Colonic mucosa (tissue), 4 donors: Measurements from ENCODE around the gene SBK1. TPM values are rescaled to one million over a fixed set of nuclear protein-coding genes. Genes with fewer than 3 reads are reported as not detected.
A peak's percentile ranks its signal among the peaks of the same experiment; 100 is the strongest.
"Not testable (repeated sequence)": the region's sequence is repeated elsewhere in the genome, so short reads cannot be mapped to it uniquely, and the experiment has no call there.

Source experiments
- DNase-seq: peaks from one replicate; pipeline ENCODE4 v3.0.0-alpha.2; 2020
- H3K27ac ChIP-seq: fragments of 200-600 bp; one replicate; pipeline ENCODE4 v1.8.0; 2021
- H3K27me3 ChIP-seq: fragments of 200-600 bp; one replicate; pipeline ENCODE4 v1.8.0; 2021
- H3K36me3 ChIP-seq: fragments of 200-600 bp; one replicate; pipeline ENCODE4 v1.8.0; 2021
- H3K4me1 ChIP-seq: fragments of 200-600 bp; one replicate; pipeline ENCODE4 v1.8.0; 2021; ENCODE audit warnings: mild to moderate bottlenecking
- H3K4me3 ChIP-seq: fragments of 200-600 bp; one replicate; pipeline ENCODE4 v1.8.0; 2021
- H3K9ac ChIP-seq, 2 donors: one replicate each; pipeline ENCODE4 v1.7.0; 2013; ENCODE audit warnings: control low read depth in 2 of 2, low read depth in 2 of 2, low read length in 2 of 2
- H3K9me3 ChIP-seq: fragments of 200-600 bp; one replicate; pipeline ENCODE4 v1.8.0; 2021
- intact Hi-C: fragments of 100-400 bp; cut with DNase I; formaldehyde crosslinking; loops from one replicate; pipeline ENCODE4 v1.14.1; 2022
- total RNA-seq, 2 donors: library from RNA; stranded (reverse); fragmentation: NEBNext Ultra II Directional in 1 of 2; extraction: Animal tissue kit (Norgen Biotek cat#: 25700) in 1 of 2; gene quantifications; one replicate each; pipeline ENCODE4 v1.2.1, GENCODE V29; 2021
- TF ChIP-seq, protein P1 (sequence below): fragments of 200-600 bp; IDR thresholded peaks from one replicate; pipeline ENCODE4 v1.8.0; 2022; ENCODE audit warnings: antibody characterized with exemption, mild to moderate bottlenecking
- donor health status: healthy.
- donor health status: DM: no; HTN: no; CAD: no.
- donor health status: DM: no; HTN: no; CAD: no.

Gene SBK1
- total RNA-seq, 2 donors from 2014 or later, result 1.0 to 1.4 TPM

DNA sequence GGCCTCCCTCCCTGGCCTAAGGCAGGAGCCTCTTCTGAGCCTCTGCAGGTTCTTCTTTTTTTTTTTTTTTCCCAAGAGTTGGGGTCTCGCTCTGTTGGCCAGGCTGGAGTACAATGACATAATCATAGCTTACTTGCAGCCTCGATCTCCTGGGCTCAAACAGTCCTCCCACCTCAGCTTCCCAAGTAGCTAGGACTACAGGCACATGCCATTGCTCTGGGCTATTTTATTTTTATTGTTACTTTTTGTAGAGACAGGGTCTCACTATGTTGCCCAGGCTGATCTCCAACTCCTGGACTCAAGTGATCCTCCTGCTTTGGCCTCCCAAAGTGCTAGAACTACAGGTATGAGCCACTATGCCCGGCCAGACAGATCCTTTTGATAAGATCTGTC is 32.6 kb downstream of the SBK1 start:
- TF ChIP-seq, protein P1, sequence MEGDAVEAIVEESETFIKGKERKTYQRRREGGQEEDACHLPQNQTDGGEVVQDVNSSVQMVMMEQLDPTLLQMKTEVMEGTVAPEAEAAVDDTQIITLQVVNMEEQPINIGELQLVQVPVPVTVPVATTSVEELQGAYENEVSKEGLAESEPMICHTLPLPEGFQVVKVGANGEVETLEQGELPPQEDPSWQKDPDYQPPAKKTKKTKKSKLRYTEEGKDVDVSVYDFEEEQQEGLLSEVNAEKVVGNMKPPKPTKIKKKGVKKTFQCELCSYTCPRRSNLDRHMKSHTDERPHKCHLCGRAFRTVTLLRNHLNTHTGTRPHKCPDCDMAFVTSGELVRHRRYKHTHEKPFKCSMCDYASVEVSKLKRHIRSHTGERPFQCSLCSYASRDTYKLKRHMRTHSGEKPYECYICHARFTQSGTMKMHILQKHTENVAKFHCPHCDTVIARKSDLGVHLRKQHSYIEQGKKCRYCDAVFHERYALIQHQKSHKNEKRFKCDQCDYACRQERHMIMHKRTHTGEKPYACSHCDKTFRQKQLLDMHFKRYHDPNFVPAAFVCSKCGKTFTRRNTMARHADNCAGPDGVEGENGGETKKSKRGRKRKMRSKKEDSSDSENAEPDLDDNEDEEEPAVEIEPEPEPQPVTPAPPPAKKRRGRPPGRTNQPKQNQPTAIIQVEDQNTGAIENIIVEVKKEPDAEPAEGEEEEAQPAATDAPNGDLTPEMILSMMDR, result no peak
- H3K4me3 ChIP-seq, result no peak overlapping the region
- DNase-seq, result no peak
- no peak overlapping the region for H3K27ac ChIP-seq
- no peaks in the 10 kb centered on the region for H3K27me3 ChIP-seq
- no peaks in the 10 kb centered on the region for H3K4me1 ChIP-seq
- intact Hi-C loops, result loop anchor here (5.0 kb wide), 1 partner anchor 53 kb away; no protein-coding TSS in a partner anchor
- no peaks in the 10 kb centered on the region for H3K36me3 ChIP-seq
- H3K9me3 ChIP-seq, result no peaks in the 10 kb centered on the region
- no peak overlapping the region for H3K9ac ChIP-seq

- intact Hi-C loops, result no loop called here
- DNase-seq, result peak; percentile 60
- no peaks in the 10 kb centered on the region for H3K4me1 ChIP-seq
- no peaks in the 10 kb centered on the region for H3K36me3 ChIP-seq
- H3K9me3 ChIP-seq, result no peaks in the 10 kb centered on the region
- TF ChIP-seq, protein P1, result peak; percentile 75
- H3K27ac ChIP-seq, result no peak overlapping the region
- H3K9ac ChIP-seq, result no peak overlapping the region
- no peaks in the 10 kb centered on the region for H3K27me3 ChIP-seq
- no peak overlapping the region for H3K4me3 ChIP-seq
These were observed 34.7 kb downstream of the SBK1 start for GRCh38 chr16:28326881-28327610.

DNA sequence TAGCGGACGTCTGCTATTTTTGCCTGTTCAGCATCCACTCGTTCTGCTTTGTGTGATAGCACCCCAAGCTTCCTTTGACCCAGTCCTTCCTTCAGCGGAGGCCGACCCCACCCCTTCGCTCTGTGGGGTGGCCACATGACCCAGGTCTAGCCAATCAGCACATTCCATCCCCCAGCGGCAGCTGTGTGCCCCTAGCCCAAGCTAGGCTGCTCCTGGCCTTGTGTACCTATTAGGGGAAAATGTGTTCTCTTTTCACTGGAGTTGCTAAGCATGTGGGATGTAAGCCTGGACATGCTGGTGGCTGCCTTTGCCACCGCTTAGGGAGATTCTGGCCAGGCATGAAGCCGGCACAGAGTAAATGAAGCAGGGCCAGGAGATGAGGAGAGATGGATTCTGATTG is 37.9 kb downstream of the SBK1 start:
- H3K4me1 ChIP-seq, H3K9me3 ChIP-seq, H3K9ac ChIP-seq, H3K27ac ChIP-seq, H3K36me3 ChIP-seq, DNase-seq, H3K4me3 ChIP-seq, H3K27me3 ChIP-seq, intact Hi-C loops: not testable (repeated sequence)

DNA sequence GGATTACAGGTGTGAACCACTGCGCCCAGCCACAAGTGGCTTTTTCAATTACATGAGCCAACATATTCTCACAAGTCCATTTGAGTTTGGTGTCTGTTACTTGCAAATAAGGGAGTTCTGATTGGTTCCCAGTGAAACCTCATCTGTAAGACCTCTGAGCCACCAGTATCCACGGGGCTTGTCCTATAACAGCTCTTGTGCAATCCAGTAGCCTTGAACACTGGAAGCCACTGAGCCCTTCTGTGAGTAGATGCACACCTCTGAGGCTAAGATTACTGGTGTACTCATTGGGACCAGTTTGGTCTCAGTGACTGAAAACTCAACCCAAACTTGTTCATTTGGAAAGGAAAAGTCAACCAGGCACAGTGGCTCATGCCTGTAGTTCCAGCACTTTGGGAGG is 38.7 kb downstream of the SBK1 start:
- H3K27me3 ChIP-seq, H3K36me3 ChIP-seq, H3K9me3 ChIP-seq, H3K27ac ChIP-seq, H3K4me3 ChIP-seq, H3K4me1 ChIP-seq, intact Hi-C loops, DNase-seq, H3K9ac ChIP-seq: not testable (repeated sequence)

DNA sequence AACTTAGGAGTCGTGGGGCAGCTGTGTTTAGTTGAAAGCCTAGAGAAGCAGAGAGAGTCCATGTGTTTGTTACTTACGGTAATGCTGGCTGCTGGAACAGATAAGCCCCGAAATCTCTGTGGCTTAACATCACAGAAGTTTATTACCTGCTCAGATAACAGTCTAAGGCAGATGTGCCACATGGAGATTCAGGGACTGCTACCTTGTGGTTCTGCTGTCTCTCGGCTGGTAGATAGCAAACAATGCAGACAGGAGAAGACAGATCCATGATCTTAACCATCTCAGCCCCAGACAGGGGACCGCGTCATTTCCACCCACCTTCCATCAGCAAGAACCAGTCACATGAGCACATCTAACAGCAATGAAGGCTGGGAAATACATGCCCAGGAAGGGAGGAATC is 40.3 kb downstream of the SBK1 start:
- H3K27me3 ChIP-seq, intact Hi-C loops, DNase-seq: not testable (repeated sequence)

GRCh38 chr16:28335678-28336077 is 43.4 kb downstream of the SBK1 start:
- H3K9ac ChIP-seq, H3K4me3 ChIP-seq, H3K9me3 ChIP-seq, H3K4me1 ChIP-seq, intact Hi-C loops, H3K27ac ChIP-seq, H3K27me3 ChIP-seq, H3K36me3 ChIP-seq, DNase-seq: not testable (repeated sequence)

More for the DNA sequence above, 40.3 kb downstream of the SBK1 start:
- H3K27ac ChIP-seq, H3K4me1 ChIP-seq, H3K9ac ChIP-seq, H3K4me3 ChIP-seq, H3K36me3 ChIP-seq, H3K9me3 ChIP-seq: not testable (repeated sequence)

DNA sequence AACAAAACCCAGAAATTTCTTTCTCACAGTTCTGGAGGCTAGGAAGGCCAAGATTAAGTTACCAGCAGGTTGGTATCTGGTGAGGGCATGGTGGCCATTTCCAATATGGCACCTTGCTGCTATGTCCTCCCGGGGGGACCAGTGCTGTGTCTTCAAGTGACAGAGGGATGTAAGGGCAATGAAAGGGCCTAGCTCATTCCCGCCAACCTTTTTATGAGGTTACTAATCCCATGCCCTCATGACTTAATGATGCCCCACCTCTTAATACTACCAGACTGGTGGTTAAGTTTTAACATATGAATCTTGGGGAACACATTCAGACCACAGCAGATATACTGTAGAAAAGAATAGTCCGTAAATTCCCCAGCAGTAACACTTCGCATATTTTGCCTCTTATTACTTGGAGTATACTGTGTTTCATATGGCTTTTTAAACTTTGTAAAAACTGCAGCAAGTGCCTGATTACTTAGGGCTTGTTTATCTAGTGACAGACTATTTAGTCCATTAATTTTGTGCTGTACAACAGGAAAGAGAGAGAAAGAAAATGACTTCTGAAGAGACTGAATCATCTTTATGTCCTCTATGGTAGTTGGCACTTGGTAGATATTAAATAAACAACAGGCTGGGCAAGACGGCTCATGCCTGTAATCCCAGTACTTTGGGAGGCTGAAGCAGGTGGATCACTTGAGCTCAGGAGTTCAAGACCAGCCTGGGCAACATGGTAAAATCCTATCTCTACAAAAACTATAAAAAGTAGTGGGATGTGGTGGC is 44.8 kb downstream of the SBK1 start:
- intact Hi-C loops, H3K27me3 ChIP-seq, H3K4me1 ChIP-seq, H3K36me3 ChIP-seq, H3K9ac ChIP-seq, H3K9me3 ChIP-seq, H3K27ac ChIP-seq, DNase-seq, H3K4me3 ChIP-seq: not testable (repeated sequence)

DNA sequence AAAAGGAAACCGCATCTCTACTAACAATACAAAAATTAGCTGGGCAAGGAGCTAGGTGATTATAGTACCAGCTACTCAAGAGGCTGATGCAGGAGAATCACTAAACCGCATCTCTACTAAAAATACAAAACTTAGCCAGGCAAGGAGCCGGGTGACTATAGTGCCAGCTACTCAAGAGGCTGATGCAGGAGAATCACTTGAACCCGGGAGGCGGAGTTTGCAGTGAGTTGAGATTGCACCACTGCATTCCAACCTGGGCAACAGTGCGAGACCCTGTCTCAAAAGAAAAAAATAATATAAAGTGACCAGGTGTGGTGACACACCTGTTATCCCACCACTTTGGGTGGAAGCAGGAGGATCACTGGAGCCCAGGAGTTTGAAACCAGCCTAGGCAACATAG is 45.9 kb downstream of the SBK1 start:
- H3K36me3 ChIP-seq, H3K4me1 ChIP-seq, H3K9ac ChIP-seq, H3K9me3 ChIP-seq, H3K27ac ChIP-seq, DNase-seq, H3K4me3 ChIP-seq, H3K27me3 ChIP-seq, intact Hi-C loops: not testable (repeated sequence)

- DNase-seq, result not testable (repeated sequence)
These were observed 70.3 kb downstream of the SBK1 start for GRCh38 chr16:28362600-28362999.

GRCh38 chr16:28363408-28363807 is 71.1 kb downstream of the SBK1 start, which contains the start of gene NPIPB6:
TSS of gene NPIPB6 (minus strand) at chr16:28363508. CDS start at chr16:28362822, 686 bp downstream.
- H3K9ac ChIP-seq, H3K9me3 ChIP-seq, intact Hi-C loops, H3K27me3 ChIP-seq, DNase-seq, H3K4me3 ChIP-seq, H3K36me3 ChIP-seq, H3K4me1 ChIP-seq, H3K27ac ChIP-seq: not testable (repeated sequence)

More at GRCh38 chr16:28362600-28362999, 70.3 kb downstream of the SBK1 start:
- H3K27ac ChIP-seq, H3K4me1 ChIP-seq, H3K27me3 ChIP-seq, H3K36me3 ChIP-seq, H3K4me3 ChIP-seq, intact Hi-C loops, H3K9me3 ChIP-seq, H3K9ac ChIP-seq: not testable (repeated sequence)

- intact Hi-C loops, DNase-seq, H3K4me3 ChIP-seq, H3K36me3 ChIP-seq, H3K9ac ChIP-seq, H3K27me3 ChIP-seq, H3K4me1 ChIP-seq, H3K9me3 ChIP-seq, H3K27ac ChIP-seq: not testable (repeated sequence)
These were observed 72.2 kb downstream of the SBK1 start for GRCh38 chr16:28364268-28365173.
